ENCODE measurements around the gene COQ2. TPM values are rescaled to one million over a fixed set of nuclear protein-coding genes. Genes with fewer than 3 reads are reported as not detected.

COQ2 gene
- total RNA-seq, 1 experiment from 2014 or later, result 23.8 TPM

DNA sequence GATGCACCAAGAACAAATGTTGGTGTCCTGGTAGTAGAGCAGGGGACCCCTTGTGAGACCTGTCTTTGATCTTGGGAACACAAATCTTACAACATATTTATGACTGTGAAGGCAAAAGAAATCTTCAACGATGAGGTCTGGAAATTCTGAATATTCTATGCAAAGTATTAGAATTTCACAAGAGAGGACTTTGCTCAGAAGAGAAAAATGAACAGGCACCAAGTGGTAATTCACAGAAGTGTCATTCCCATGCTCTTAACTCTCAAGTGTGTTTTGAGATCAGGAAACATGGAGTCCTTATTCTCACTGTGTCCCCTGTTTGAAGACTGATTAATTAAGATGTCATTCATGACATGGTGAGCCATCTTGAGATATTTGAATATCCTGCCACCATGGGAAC is 52.5 kb downstream of the COQ2 start:
- Histone ChIP-seq H3K27ac (ENCODE audit: low read length) (no peak overlapping the region), H3K9ac (ENCODE audit: low read length) (no peak overlapping the region), H3F3A (ENCODE audit: low read length, unreplicated experiment) (no peaks in the 10 kb centered on the region), H3K79me2 (ENCODE audit: low read length) (no peaks in the 10 kb centered on the region), H2AFZ (ENCODE audit: low read length) (no peak overlapping the region), H3K36me3 (ENCODE audit: low read depth, low read length) (no peaks in the 10 kb centered on the region), H3K9me3 (ENCODE audit: low read length) (no peaks in the 10 kb centered on the region), H3K9me2 (replicated peaks; ENCODE audit: low read length) (no peaks in the 10 kb centered on the region), H4K20me1 (ENCODE audit: low read length) (no peaks in the 10 kb centered on the region), H3K27me3 (ENCODE audit: low read length) (no peaks in the 10 kb centered on the region), H3K4me2 (ENCODE audit: low read length) (no peak overlapping the region), H3K4me3 (ENCODE audit: low read length) (no peak overlapping the region), H3K4me1 (ENCODE audit: insufficient read depth, low read length) (peaks cover 19% of the 10 kb centered on the region; the same call in 1 of the 2 replicates)
- intact Hi-C loops (cut with micrococcal nuclease), result no loop called here
- ChIA-PET CTCF (no interaction called here), POLR2A (ENCODE audit: unreplicated experiment) (no interaction called here)
- DNase-seq, result no peak
- BruUV-seq (replicated peaks), result no TSS peak
- TF ChIP-seq, protein P1, sequence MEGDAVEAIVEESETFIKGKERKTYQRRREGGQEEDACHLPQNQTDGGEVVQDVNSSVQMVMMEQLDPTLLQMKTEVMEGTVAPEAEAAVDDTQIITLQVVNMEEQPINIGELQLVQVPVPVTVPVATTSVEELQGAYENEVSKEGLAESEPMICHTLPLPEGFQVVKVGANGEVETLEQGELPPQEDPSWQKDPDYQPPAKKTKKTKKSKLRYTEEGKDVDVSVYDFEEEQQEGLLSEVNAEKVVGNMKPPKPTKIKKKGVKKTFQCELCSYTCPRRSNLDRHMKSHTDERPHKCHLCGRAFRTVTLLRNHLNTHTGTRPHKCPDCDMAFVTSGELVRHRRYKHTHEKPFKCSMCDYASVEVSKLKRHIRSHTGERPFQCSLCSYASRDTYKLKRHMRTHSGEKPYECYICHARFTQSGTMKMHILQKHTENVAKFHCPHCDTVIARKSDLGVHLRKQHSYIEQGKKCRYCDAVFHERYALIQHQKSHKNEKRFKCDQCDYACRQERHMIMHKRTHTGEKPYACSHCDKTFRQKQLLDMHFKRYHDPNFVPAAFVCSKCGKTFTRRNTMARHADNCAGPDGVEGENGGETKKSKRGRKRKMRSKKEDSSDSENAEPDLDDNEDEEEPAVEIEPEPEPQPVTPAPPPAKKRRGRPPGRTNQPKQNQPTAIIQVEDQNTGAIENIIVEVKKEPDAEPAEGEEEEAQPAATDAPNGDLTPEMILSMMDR (conservative IDR thresholded peaks at IDR 0.05; ENCODE audit: low read depth, low read length), result no peak
- TF ChIP-seq EZH2phosphoT487 (IDR thresholded peaks at IDR 0.05; ENCODE audit: borderline replicate concordance, low read length), result no peak
- TF ChIP-seq EZH2 (IDR thresholded peaks at IDR 0.05; ENCODE audit: low read length, unreplicated experiment), result no peak
- ATAC-seq, result no peak

DNA sequence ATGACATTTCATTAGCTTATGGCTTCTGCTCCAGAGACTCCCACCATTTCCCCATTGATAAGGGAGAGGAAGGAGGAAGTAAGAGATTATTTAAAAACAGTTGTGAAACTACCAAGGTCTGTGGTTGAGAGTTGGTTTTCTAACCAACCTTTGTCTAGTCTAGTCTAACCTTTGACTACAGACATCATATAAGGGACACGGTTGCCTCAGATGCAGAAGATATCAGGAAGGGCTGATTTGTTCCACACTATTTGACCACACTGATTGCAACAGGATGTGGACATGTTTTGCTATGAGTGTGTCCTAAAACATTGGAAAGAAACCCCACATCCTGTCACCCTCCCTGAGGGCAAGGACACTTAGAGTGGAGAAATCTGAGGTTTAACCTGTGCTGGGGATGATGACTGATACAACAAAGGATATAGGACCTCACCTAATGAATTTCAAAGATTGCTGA is 53.0 kb downstream of the COQ2 start:
- Histone ChIP-seq H3K4me1 (ENCODE audit: insufficient read depth, low read length) (peaks cover 19% of the 10 kb centered on the region; the same call in 1 of the 2 replicates), H3K27me3 (ENCODE audit: low read length) (no peaks in the 10 kb centered on the region), H3K4me3 (ENCODE audit: low read length) (no peak overlapping the region), H3K9me3 (ENCODE audit: low read length) (no peaks in the 10 kb centered on the region), H3K4me2 (ENCODE audit: low read length) (no peak overlapping the region), H3K9ac (ENCODE audit: low read length) (no peak overlapping the region), H3K36me3 (ENCODE audit: low read depth, low read length) (no peaks in the 10 kb centered on the region), H3F3A (ENCODE audit: low read length, unreplicated experiment) (no peaks in the 10 kb centered on the region), H3K27ac (ENCODE audit: low read length) (no peak overlapping the region), H2AFZ (ENCODE audit: low read length) (no peak overlapping the region), H3K9me2 (replicated peaks; ENCODE audit: low read length) (no peaks in the 10 kb centered on the region), H4K20me1 (ENCODE audit: low read length) (no peaks in the 10 kb centered on the region), H3K79me2 (ENCODE audit: low read length) (no peaks in the 10 kb centered on the region)
- ChIA-PET CTCF (no interaction called here), POLR2A (ENCODE audit: unreplicated experiment) (no interaction called here)
- BruUV-seq (replicated peaks), result no TSS peak
- no peak for TF ChIP-seq EZH2phosphoT487 (IDR thresholded peaks at IDR 0.05; ENCODE audit: borderline replicate concordance, low read length)
- TF ChIP-seq EZH2 (IDR thresholded peaks at IDR 0.05; ENCODE audit: low read length, unreplicated experiment), result no peak
- TF ChIP-seq, protein P1 (conservative IDR thresholded peaks at IDR 0.05; ENCODE audit: low read depth, low read length), result no peak
- intact Hi-C loops (cut with micrococcal nuclease), result no loop called here
- peak; percentile 63 for DNase-seq
- no peak; the same call in 1 of the 2 replicates for ATAC-seq

DNA sequence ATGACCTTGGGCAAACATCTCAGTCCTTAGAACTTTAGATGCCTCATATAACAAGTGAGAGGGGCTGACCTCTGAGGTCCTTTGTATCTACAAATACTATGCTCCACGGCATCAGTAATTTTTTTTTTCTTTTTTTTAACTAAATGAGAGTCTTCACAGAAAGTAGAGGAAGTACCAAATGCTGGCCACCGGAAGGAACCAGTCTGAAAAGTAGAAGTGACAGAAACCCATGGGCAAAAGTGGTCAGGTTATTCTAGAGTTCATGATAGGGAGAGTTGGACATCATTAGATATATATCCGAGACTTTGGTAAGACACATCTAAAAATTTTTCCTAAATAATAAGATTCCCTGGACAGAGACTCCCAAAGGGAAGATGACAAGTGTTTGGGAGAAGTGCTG is 53.7 kb downstream of the COQ2 start:
- Histone ChIP-seq H4K20me1 (ENCODE audit: low read length) (no peaks in the 10 kb centered on the region), H3K27ac (ENCODE audit: low read length) (no peak overlapping the region), H3K27me3 (ENCODE audit: low read length) (no peaks in the 10 kb centered on the region), H3K36me3 (ENCODE audit: low read depth, low read length) (no peaks in the 10 kb centered on the region), H2AFZ (ENCODE audit: low read length) (no peak overlapping the region), H3K79me2 (ENCODE audit: low read length) (no peaks in the 10 kb centered on the region), H3K9ac (ENCODE audit: low read length) (no peak overlapping the region), H3K9me3 (ENCODE audit: low read length) (no peaks in the 10 kb centered on the region), H3F3A (ENCODE audit: low read length, unreplicated experiment) (no peaks in the 10 kb centered on the region), H3K4me2 (ENCODE audit: low read length) (no peak overlapping the region), H3K9me2 (replicated peaks; ENCODE audit: low read length) (no peaks in the 10 kb centered on the region), H3K4me1 (ENCODE audit: insufficient read depth, low read length) (peaks cover 19% of the 10 kb centered on the region; the same call in 1 of the 2 replicates), H3K4me3 (ENCODE audit: low read length) (no peak overlapping the region)
- CTCF ChIA-PET, result no interaction called here
- intact Hi-C loops (cut with micrococcal nuclease), result no loop called here
- no TSS peak for BruUV-seq (replicated peaks)
- POLR2A ChIA-PET (ENCODE audit: unreplicated experiment), result no interaction called here
- DNase-seq (no peak), ATAC-seq (no peak)
- TF ChIP-seq, protein P1 (conservative IDR thresholded peaks at IDR 0.05; ENCODE audit: low read depth, low read length), result no peak
- no peak for TF ChIP-seq EZH2phosphoT487 (IDR thresholded peaks at IDR 0.05; ENCODE audit: borderline replicate concordance, low read length)
- no peak for TF ChIP-seq EZH2 (IDR thresholded peaks at IDR 0.05; ENCODE audit: low read length, unreplicated experiment)
